H9 (cell line): ENCODE data around the gene OR6J1. TPM values are rescaled to one million over a fixed set of nuclear protein-coding genes. Genes with fewer than 3 reads are reported as not detected.

Source experiments
- DNase-seq: peaks from one replicate; pipeline ENCODE4 v3.0.0-alpha.2; 2017
- H2AFZ ChIP-seq: one replicate; pipeline ENCODE4 v1.6.1; 2013; ENCODE audit warnings: mild to moderate bottlenecking, low read length, control low read depth, moderate library complexity
- H2AK5ac ChIP-seq: 2 replicates; pipeline ENCODE4 v1.6.1; 2013; ENCODE audit warnings: low read length, control low read depth, mixed read lengths; ENCODE audit not compliant: insufficient read length
- H2BK120ac ChIP-seq: one replicate; pipeline ENCODE4 v1.6.1; 2013; ENCODE audit warnings: low read depth, mild to moderate bottlenecking, low read length, control low read depth, inconsistent platforms; ENCODE audit not compliant: poor library complexity, severe bottlenecking
- H2BK12ac ChIP-seq: 2 replicates; pipeline ENCODE4 v1.6.1; 2013; ENCODE audit warnings: low read length, control low read depth, mixed read lengths, low read depth; ENCODE audit not compliant: insufficient read length
- H2BK15ac ChIP-seq: 2 replicates; pipeline ENCODE4 v1.6.1; 2013; ENCODE audit warnings: low read depth, low read length, control low read depth
- H2BK20ac ChIP-seq: one replicate; pipeline ENCODE4 v1.6.1; 2013; ENCODE audit warnings: low read depth, mild to moderate bottlenecking, low read length, control low read depth, inconsistent platforms; ENCODE audit not compliant: poor library complexity, severe bottlenecking
- H2BK5ac ChIP-seq: 2 replicates; pipeline ENCODE4 v1.6.1; 2013; ENCODE audit warnings: low read length, control low read depth, mixed read lengths; ENCODE audit not compliant: insufficient read length
- H3K14ac ChIP-seq: 2 replicates; pipeline ENCODE4 v1.6.1; 2013; ENCODE audit warnings: low read length, control low read depth; ENCODE audit not compliant: insufficient read depth
- H3K18ac ChIP-seq: 2 replicates; pipeline ENCODE4 v1.6.1; 2013; ENCODE audit warnings: low read depth, mild to moderate bottlenecking, mixed read lengths, low read length, control low read depth; ENCODE audit not compliant: insufficient read length
- H3K23ac ChIP-seq: 2 replicates; pipeline ENCODE4 v1.6.1; 2013; ENCODE audit warnings: low read length, control low read depth, mixed read lengths, low read depth; ENCODE audit not compliant: insufficient read length
- H3K23me2 ChIP-seq: 2 replicates; pipeline ENCODE4 v1.6.1; 2013; ENCODE audit warnings: low read depth, mild to moderate bottlenecking, mixed read lengths, low read length, control low read depth; ENCODE audit not compliant: insufficient read length, poor library complexity, severe bottlenecking
- H3K27ac ChIP-seq: 2 replicates; pipeline ENCODE4 v1.5.1; 2013; ENCODE audit warnings: low read length, control low read depth, mixed read lengths, low read depth; ENCODE audit not compliant: insufficient read length
- H3K27me3 ChIP-seq: 2 replicates; pipeline ENCODE4 v1.6.1; 2013; ENCODE audit warnings: low read length, control low read depth, inconsistent platforms; ENCODE audit not compliant: insufficient read depth
- H3K4ac ChIP-seq: 2 replicates; pipeline ENCODE4 v1.6.1; 2013; ENCODE audit warnings: low read depth, mild to moderate bottlenecking, control low read depth, inconsistent platforms, low read length, moderate library complexity
- H3K4me1 ChIP-seq: 2 replicates; pipeline ENCODE4 v1.6.1; 2013; ENCODE audit warnings: low read length, control low read depth, inconsistent platforms; ENCODE audit not compliant: insufficient read depth
- H3K4me2 ChIP-seq: 2 replicates; pipeline ENCODE4 v1.6.1; 2013; ENCODE audit warnings: low read length, control low read depth, mixed read lengths; ENCODE audit not compliant: insufficient read length, insufficient read depth
- H3K56ac ChIP-seq: 2 replicates; pipeline ENCODE4 v1.6.1; 2013; ENCODE audit warnings: low read depth, mild to moderate bottlenecking, mixed read lengths, low read length, control low read depth; ENCODE audit not compliant: insufficient read length
- H3K79me1 ChIP-seq: 2 replicates; pipeline ENCODE4 v1.6.1; 2013; ENCODE audit warnings: low read depth, mild to moderate bottlenecking, moderate library complexity, low read length, control low read depth, inconsistent platforms; ENCODE audit not compliant: insufficient read depth, poor library complexity, severe bottlenecking
- H3K79me2 ChIP-seq: 2 replicates; pipeline ENCODE4 v1.6.1; 2013; ENCODE audit warnings: low read length, control low read depth, inconsistent platforms; ENCODE audit not compliant: insufficient read depth
- H3K9ac ChIP-seq: 2 replicates; pipeline ENCODE4 v1.6.1; 2013; ENCODE audit warnings: low read length, control low read depth, mixed read lengths; ENCODE audit not compliant: insufficient read length; ENCODE audit errors: extremely low read depth
- H3K9me3 ChIP-seq: one replicate; pipeline ENCODE4 v1.6.1; 2013; ENCODE audit warnings: low read depth, low read length, inconsistent platforms; ENCODE audit not compliant: control insufficient read depth
- H3T11ph ChIP-seq: one replicate; pipeline ENCODE4 v1.6.1; 2013; ENCODE audit warnings: mild to moderate bottlenecking, low read length, control low read depth, inconsistent platforms
- H4K20me1 ChIP-seq: one replicate; pipeline ENCODE4 v1.6.1; 2013; ENCODE audit not compliant: control insufficient read depth, insufficient read length, insufficient read depth
- H4K5ac ChIP-seq: 2 replicates; pipeline ENCODE4 v1.6.1; 2013; ENCODE audit warnings: low read depth, mild to moderate bottlenecking, mixed read lengths, low read length, control low read depth; ENCODE audit not compliant: insufficient read length
- H4K8ac ChIP-seq: replicated peaks from 2 replicates; pipeline ENCODE4 v1.6.1; 2013; ENCODE audit warnings: low read length, control low read depth, mixed read lengths, low read depth; ENCODE audit not compliant: insufficient read length
- H4K91ac ChIP-seq: 2 replicates; pipeline ENCODE4 v1.6.1; 2013; ENCODE audit warnings: low read depth, mild to moderate bottlenecking, moderate library complexity, mixed read lengths, low read length, control low read depth; ENCODE audit not compliant: insufficient read length
- H3K27ac Mint-ChIP-seq, 3 experiments: 2 replicates in 2 of 3; 3 replicates in 1 of 3; pipeline ENCODE4 v1.8.0; 2020 to 2021; ENCODE audit warnings: mixed read lengths in 3 of 3, mild to moderate bottlenecking in 1 of 3, moderate library complexity in 1 of 3
- H3K27me3 Mint-ChIP-seq: 2 replicates; pipeline ENCODE4 v1.8.0; 2021; ENCODE audit warnings: low read depth, mild to moderate bottlenecking, moderate library complexity, mixed read lengths
- H3K36me3 Mint-ChIP-seq, 3 experiments: 2 replicates in 2 of 3; 3 replicates in 1 of 3; pipeline ENCODE4 v1.8.0; 2020 to 2021; ENCODE audit warnings: low read depth in 3 of 3, mixed read lengths in 3 of 3; ENCODE audit not compliant: insufficient read depth in 1 of 3
- H3K4me1 Mint-ChIP-seq, 2 experiments: 2 replicates each; pipeline ENCODE4 v1.8.0; 2020; ENCODE audit warnings: mixed read lengths in 2 of 2
- H3K4me3 Mint-ChIP-seq, 2 experiments: 2 replicates in 1 of 2; 3 replicates in 1 of 2; pipeline ENCODE4 v1.8.0; 2020 to 2021; ENCODE audit warnings: mild to moderate bottlenecking in 2 of 2, mixed read lengths in 2 of 2, moderate library complexity in 1 of 2
- H3K9me3 Mint-ChIP-seq, 2 experiments: 2 replicates in 1 of 2; 3 replicates in 1 of 2; pipeline ENCODE4 v1.8.0; 2020; ENCODE audit warnings: mild to moderate bottlenecking in 2 of 2, mixed read lengths in 2 of 2, moderate library complexity in 1 of 2
- WGBS: extraction: QIAGEN DNeasy Blood & Tissue Kit; methylation state at CpG from one replicate; pipeline ENCODE4 v1.1.7; 2013; ENCODE audit warnings: missing lambda C conversion rate, low lambda C conversion rate, mixed read lengths; ENCODE audit not compliant: insufficient read length; ENCODE audit errors: extremely low coverage; 5-methylcytosine and 5-hydroxymethylcytosine counted together
- total RNA-seq: library from RNA; stranded (reverse); gene quantifications from 2 replicates; pipeline ENCODE4 v1.2.1, GENCODE V29; 2021
- TF ChIP-seq, protein P1 (sequence below): fragments of 200-600 bp; sonication (generic); conservative IDR thresholded peaks from 3 replicates; pipeline ENCODE4 v1.8.0; 2021; ENCODE audit warnings: antibody characterized with exemption, mild to moderate bottlenecking

Gene OR6J1
- total RNA-seq, 1 experiment from 2014 or later, result not detected

DNA sequence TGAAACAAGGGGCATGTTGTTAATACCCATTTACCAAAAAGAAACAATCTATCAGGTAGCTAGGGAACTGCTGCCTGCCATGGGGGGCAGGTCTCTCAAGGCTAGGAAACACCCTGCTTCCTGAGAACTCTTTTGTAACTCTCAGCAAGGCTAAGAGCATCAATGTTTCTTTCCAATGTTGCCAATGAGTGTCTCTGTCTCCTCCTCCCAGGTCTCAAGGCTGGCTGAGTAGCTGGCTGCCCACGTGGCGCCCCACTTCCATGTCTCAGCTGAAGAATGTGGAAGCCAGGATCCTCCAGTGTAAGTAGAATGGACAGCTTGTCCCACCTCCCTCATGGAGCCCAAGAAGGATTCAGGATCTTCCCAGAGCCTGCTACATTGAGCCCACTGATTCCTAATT, 42.7 kb downstream of the OR6J1 start:
- Histone ChIP-seq H3K23me2 (peaks cover 9% of the 10 kb centered on the region), H3T11ph (no peak overlapping the region), H3K79me1 (no peaks in the 10 kb centered on the region), H2BK120ac (no peak overlapping the region), H3K27ac (no peak overlapping the region), H3K23ac (no peak overlapping the region), H3K27me3 (no peaks in the 10 kb centered on the region), H3K56ac (no peak overlapping the region), H3K14ac (no peak overlapping the region), H2AFZ (no peak overlapping the region), H4K91ac (no peak overlapping the region), H3K9ac (no peak overlapping the region), H4K8ac (no peak overlapping the region), H2BK5ac (no peak overlapping the region), H4K20me1 (no peaks in the 10 kb centered on the region), H3K4me2 (no peak overlapping the region), H4K5ac (no peak overlapping the region), H2BK15ac (no peak overlapping the region), H2AK5ac (no peak overlapping the region), H3K79me2 (no peaks in the 10 kb centered on the region), H3K9me3 (no peaks in the 10 kb centered on the region), H3K18ac (no peak overlapping the region), H2BK20ac (no peak overlapping the region), H3K4me1 (peaks cover 3% of the 10 kb centered on the region; the same call in 1 of the 2 replicates), H3K4ac (no peak overlapping the region), H2BK12ac (no peak overlapping the region)
- H3K4me3 Mint-ChIP-seq, result no peak overlapping the region; a peak in 1 of 5 replicates
- no CpG with 5 or more reads among the region's 2 CpGs for WGBS
- no peak overlapping the region for H3K27ac Mint-ChIP-seq
- peaks cover 20% of the 10 kb centered on the region in 2 experiments for H3K4me1 Mint-ChIP-seq
- peaks cover 23 to 46% (median 43%) of the 10 kb centered on the region in 3 experiments for H3K36me3 Mint-ChIP-seq
- no peak for DNase-seq
- no peaks in the 10 kb centered on the region for H3K27me3 Mint-ChIP-seq
- TF ChIP-seq, protein P1, sequence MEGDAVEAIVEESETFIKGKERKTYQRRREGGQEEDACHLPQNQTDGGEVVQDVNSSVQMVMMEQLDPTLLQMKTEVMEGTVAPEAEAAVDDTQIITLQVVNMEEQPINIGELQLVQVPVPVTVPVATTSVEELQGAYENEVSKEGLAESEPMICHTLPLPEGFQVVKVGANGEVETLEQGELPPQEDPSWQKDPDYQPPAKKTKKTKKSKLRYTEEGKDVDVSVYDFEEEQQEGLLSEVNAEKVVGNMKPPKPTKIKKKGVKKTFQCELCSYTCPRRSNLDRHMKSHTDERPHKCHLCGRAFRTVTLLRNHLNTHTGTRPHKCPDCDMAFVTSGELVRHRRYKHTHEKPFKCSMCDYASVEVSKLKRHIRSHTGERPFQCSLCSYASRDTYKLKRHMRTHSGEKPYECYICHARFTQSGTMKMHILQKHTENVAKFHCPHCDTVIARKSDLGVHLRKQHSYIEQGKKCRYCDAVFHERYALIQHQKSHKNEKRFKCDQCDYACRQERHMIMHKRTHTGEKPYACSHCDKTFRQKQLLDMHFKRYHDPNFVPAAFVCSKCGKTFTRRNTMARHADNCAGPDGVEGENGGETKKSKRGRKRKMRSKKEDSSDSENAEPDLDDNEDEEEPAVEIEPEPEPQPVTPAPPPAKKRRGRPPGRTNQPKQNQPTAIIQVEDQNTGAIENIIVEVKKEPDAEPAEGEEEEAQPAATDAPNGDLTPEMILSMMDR, result no peak
- H3K9me3 Mint-ChIP-seq, result no peaks in the 10 kb centered on the region; a peak in 1 of 5 replicates
